GM19193 (cell line): ENCODE data around the gene GFRA3.
A peak's percentile ranks its signal among the peaks of the same experiment; 100 is the strongest.

ENCODE experiments used
- POLR2A ChIP-seq: IDR thresholded peaks from 4 replicates; pipeline ENCODE4 v1.6.1; 2011; ENCODE audit not compliant: insufficient read depth, insufficient read length; ENCODE audit errors: extremely low read depth

Gene GFRA3

DNA sequence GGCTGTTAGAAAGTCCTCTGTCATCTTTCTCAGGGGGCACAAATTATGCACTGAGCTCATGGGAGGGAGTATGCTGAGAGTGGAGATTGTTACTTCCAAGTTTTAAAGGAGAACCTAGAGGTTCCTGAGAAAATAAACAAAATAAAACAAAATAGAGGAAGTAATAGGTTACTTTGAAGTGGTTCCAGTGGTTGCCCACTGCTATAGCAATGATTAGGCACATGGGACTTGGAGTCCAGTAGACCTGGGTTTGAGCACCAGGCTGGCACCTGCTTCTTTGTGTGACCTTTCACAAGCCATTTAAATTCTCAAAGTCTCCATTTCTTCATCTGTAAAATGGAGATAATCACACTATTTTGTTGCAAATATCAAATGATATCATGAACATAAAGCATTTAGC is 47.5 kb downstream of the GFRA3 start:
- no peak for TF ChIP-seq POLR2A

DNA sequence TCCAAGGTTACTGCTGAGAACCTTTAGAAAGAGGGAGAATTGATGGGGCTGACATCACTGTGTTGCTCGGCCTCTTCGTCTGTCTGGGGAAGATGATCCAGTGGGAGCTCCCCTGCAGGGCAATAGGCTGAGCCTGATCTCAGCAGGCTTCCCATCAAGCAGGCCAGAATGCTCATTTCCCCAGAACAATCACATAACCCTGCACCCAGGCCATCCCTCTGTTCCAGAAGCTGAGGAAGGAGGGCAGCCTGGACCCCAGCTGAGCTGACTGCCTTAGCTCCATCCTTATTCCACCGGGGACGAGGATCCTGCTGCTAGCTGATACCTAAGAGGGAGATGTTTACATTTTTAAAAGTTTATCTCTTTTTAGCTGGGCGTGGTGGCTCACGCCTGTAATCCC is 49.7 kb downstream of the GFRA3 start:
- no peak for TF ChIP-seq POLR2A

GRCh38 chr5:138223532-138223931 is 50.9 kb downstream of the GFRA3 start:
- no peak for TF ChIP-seq POLR2A

- TF ChIP-seq POLR2A = no peak
Measured at GRCh38 chr5:138216799-138217198, 57.6 kb downstream of the GFRA3 start.

DNA sequence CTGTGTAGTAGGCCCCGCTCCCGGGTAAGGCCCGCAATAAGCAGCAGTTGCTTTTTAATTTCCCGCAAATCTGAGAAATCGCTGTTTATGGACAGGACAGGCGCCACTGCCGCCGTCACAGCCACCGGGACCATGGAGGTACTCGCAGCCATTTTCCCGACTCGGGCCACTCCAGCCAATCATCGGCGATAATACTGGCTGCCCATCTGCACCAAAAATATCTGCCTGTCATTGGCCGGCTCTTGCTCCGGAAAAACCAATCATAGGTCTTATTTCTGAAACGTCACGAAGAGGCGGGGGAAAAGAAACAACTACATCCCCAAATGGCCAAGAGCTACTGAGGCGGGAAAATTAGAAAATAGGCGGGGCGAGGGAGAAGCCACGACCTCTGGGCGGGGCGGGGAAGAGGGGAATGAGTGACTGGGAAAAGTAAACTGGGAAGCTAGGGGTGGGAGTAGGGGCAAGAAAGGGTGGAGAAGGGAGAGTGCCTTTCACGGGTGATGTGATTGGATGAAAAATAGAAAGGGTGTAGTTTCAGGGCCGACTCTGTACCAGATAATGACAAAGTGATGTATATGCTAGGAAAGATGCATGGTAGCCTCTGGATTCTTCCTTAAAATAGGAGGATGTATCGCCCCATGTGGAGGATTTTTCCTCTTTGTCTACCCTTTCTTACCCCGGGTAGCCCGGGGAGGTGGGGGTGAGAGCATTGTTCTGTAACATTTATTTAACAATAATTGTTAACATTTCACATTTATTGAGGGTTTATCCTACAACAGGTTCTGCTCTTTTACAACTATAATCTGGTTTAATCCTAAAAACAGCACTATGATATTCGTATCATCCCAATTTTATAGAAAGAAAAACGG is 61.0 kb downstream of the GFRA3 start, which contains the start of gene CDC23:
TSS of gene CDC23 (minus strand) at position 163 of the 869 bp plus-strand sequence. CDS start at position 152, 11 bp downstream.
- TF ChIP-seq POLR2A = peak; percentile 84

DNA sequence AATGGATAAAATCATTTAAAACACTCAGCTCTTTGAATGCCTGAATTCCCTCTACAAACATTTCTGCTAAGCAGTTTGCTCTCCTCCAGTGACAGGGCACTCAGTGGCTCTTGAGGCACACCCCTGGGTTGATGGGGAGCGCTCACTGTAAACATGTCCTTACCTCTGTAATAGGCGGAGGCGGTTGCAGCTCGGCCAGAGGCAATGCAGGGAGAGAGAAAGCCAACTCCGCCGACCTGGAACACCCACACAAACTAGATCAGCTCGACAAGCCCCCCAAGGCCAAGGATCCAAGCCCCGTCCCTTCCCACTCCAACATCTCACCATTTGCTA is 61.6 kb downstream of the GFRA3 start:
- no peak for TF ChIP-seq POLR2A

- TF ChIP-seq POLR2A = no peak
Measured at GRCh38 chr5:138210985-138211384, 63.4 kb downstream of the GFRA3 start.
